ENCODE data around the gene FKBP10.

Gene FKBP10, protein sequence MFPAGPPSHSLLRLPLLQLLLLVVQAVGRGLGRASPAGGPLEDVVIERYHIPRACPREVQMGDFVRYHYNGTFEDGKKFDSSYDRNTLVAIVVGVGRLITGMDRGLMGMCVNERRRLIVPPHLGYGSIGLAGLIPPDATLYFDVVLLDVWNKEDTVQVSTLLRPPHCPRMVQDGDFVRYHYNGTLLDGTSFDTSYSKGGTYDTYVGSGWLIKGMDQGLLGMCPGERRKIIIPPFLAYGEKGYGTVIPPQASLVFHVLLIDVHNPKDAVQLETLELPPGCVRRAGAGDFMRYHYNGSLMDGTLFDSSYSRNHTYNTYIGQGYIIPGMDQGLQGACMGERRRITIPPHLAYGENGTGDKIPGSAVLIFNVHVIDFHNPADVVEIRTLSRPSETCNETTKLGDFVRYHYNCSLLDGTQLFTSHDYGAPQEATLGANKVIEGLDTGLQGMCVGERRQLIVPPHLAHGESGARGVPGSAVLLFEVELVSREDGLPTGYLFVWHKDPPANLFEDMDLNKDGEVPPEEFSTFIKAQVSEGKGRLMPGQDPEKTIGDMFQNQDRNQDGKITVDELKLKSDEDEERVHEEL

DNA sequence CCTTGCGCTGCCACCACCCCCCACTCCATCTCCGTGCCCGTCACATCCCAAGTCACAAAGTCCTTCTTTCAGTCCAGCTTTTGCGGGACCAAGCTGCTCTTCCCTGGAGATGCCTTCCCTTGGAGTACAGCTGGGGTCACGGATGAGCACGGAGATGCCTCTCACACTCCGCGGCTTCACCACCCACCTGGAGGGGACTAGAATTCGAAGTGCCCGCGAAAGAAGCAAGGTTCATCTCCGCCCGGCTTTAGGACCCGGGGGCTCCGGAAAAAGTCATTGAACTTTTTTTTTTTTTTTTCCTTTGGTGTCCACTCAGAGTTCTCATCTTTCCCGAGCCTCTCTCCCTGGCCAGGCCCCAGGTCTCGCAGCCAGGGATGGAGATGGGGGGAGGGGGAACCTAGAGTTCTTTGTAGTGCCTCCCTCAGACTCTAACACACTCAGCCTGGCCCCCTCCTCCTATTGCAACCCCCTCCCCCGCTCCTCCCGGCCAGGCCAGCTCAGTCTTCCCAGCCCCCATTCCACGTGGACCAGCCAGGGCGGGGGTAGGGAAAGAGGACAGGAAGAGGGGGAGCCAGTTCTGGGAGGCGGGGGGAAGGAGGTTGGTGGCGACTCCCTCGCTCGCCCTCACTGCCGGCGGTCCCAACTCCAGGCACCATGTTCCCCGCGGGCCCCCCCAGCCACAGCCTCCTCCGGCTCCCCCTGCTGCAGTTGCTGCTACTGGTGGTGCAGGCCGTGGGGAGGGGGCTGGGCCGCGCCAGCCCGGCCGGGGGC is at the start of gene FKBP10:
Gene FKBP10, plus strand, starts transcription at position 624 of the 771 bp plus-strand sequence. Its CDS starts 31 bp downstream, at position 655.
- TF ChIP-seq, protein P1, sequence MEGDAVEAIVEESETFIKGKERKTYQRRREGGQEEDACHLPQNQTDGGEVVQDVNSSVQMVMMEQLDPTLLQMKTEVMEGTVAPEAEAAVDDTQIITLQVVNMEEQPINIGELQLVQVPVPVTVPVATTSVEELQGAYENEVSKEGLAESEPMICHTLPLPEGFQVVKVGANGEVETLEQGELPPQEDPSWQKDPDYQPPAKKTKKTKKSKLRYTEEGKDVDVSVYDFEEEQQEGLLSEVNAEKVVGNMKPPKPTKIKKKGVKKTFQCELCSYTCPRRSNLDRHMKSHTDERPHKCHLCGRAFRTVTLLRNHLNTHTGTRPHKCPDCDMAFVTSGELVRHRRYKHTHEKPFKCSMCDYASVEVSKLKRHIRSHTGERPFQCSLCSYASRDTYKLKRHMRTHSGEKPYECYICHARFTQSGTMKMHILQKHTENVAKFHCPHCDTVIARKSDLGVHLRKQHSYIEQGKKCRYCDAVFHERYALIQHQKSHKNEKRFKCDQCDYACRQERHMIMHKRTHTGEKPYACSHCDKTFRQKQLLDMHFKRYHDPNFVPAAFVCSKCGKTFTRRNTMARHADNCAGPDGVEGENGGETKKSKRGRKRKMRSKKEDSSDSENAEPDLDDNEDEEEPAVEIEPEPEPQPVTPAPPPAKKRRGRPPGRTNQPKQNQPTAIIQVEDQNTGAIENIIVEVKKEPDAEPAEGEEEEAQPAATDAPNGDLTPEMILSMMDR (IDR thresholded peaks at IDR 0.05; ENCODE audit: low read depth, low read length) = no peak
- no peak for TF ChIP-seq MYC (IDR thresholded peaks at IDR 0.05; ENCODE audit: low read depth, low read length)
- no peak for TF ChIP-seq POLR2A (IDR thresholded peaks at IDR 0.05; ENCODE audit: extremely low read depth, insufficient read length)
- TF ChIP-seq, protein P2, sequence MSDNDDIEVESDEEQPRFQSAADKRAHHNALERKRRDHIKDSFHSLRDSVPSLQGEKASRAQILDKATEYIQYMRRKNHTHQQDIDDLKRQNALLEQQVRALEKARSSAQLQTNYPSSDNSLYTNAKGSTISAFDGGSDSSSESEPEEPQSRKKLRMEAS (IDR thresholded peaks at IDR 0.05; ENCODE audit: low read depth, low read length) = no peak
- no peak within 1 kb of the TSS for H3K4me3 ChIP-seq (ENCODE audit: low read depth, low read length)
- DNase-seq (ENCODE audit: low read depth) = no peak

DNA sequence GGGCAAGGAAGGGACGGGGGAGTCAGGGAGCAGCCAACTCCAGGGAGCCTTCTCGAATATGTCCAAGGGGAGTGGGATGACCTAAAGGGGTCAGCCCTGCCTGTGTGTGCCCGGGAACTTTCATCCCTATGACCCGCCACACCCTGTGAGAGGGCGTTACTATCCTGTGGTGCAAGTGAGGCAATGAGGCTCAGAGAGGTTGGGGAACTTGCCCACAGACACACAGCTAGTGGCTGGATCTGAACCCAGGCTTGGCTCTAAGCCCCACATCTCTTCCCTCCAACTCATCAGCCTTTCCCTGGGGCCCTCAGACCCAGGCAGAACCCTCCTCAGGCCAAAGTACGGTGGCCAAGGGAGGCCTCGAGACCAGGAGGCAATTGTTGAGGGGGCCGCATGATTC is 49.5 kb upstream of the FKBP10 start:
- DNase-seq (ENCODE audit: low read depth) = no peak

DNA sequence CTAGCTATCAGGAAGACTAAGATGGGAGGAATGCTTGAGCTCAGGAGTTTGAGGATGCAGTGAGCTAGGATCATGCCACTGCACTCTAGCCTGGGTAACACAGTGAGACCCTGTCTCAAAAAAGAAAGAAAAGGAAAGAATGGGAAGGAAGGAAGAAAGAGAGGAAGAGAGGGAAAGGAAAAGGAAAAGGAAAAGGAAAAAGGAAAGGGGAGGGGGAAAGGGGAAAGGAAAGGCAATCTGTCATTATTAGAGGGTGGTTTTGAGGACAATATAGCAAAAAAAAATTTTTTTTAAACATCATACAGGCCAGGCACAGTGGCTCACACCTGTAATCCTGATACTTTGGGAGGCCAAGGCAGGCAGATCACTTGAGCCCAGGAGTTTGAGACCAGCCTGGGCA is 46.7 kb upstream of the FKBP10 start:
- no peak for TF ChIP-seq MYC (IDR thresholded peaks at IDR 0.05; ENCODE audit: low read depth, low read length)
- DNase-seq (ENCODE audit: low read depth) = no peak
- H3K4me3 ChIP-seq (ENCODE audit: low read depth, low read length) = no peak overlapping the region

More for the DNA sequence above, 49.5 kb upstream of the FKBP10 start:
- TF ChIP-seq, protein P1 (IDR thresholded peaks at IDR 0.05; ENCODE audit: low read depth, low read length) = no peak
- TF ChIP-seq, protein P2 (IDR thresholded peaks at IDR 0.05; ENCODE audit: low read depth, low read length) = no peak
- TF ChIP-seq POLR2A (IDR thresholded peaks at IDR 0.05; ENCODE audit: extremely low read depth, insufficient read length) (no peak), MYC (IDR thresholded peaks at IDR 0.05; ENCODE audit: low read depth, low read length) (no peak)
- H3K4me3 ChIP-seq (ENCODE audit: low read depth, low read length) = no peak overlapping the region

DNA sequence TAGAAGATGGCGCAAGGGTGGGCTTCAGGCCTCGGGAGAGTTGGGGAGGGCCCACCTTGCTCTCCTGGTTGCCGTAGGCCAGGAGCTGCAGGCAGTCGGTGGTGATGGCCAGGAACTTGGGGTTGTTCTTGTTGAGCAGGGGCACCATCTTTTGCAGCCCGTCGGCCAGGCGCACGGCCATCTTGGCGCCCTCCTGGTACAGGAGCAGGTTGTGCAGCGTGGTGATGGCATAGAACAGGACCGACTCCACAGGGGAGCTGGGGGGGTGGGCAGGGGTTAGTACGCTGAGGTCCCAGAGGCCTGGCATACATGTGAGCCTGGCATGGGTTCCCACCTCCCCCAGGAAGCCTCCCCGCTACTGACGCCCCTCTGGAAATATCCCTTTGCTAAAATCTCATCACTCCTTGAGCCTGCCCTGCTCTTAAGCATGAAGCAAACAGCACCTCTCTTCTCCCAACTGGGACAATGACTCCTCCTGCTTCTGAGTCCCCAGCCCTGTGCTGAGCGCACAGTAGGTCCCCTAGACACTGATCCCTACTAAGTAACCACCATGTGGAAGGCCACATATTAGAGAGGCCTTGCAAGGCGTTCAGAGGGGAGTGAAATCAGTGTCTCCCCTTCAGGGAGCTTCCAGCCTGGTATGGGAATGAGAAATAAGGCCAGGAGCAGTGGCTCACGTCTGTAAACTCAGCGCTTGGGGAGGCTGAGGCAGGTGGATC is 45.3 kb upstream of the FKBP10 start:
- no peak for DNase-seq (ENCODE audit: low read depth)
- H3K4me3 ChIP-seq (ENCODE audit: low read depth, low read length) = no peak overlapping the region
- TF ChIP-seq, protein P2 (IDR thresholded peaks at IDR 0.05; ENCODE audit: low read depth, low read length) = no peak
- TF ChIP-seq MYC (IDR thresholded peaks at IDR 0.05; ENCODE audit: low read depth, low read length) = no peak
- no peak for TF ChIP-seq POLR2A (IDR thresholded peaks at IDR 0.05; ENCODE audit: extremely low read depth, insufficient read length)
- TF ChIP-seq, protein P1 (IDR thresholded peaks at IDR 0.05; ENCODE audit: low read depth, low read length) = no peak

DNA sequence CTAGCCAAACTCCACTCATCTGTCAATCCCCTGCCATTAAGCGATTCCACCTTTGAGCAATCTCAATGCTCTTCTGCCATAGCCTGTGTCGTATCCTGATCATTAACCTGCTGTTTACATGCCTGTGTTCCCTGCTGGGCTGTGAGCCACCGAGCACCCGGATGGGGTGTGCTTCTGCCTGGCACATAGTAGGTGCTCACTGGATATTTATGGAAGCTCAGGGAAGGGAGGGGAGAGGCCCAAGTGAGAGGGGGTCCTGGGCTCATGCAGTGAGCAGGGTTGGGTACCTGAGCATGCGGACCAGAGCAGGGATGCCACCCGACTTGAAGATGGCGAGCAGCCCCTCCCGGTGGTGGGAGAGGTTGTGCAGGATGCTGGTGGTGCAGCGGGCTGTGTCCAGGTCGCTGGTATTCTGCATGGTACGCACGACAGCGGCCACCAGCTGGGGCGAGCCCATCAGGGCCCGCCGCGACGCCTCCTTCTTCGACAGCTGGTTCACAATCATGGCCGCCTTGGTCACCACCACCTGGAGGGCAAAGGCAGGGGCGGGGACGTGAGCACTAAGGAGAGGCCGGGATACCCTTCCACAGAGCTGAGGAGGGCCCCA is 44.0 kb upstream of the FKBP10 start:
- no peak for DNase-seq (ENCODE audit: low read depth)
- TF ChIP-seq POLR2A (IDR thresholded peaks at IDR 0.05; ENCODE audit: extremely low read depth, insufficient read length) (no peak), MYC (IDR thresholded peaks at IDR 0.05; ENCODE audit: low read depth, low read length) (no peak)
- TF ChIP-seq, protein P1 (IDR thresholded peaks at IDR 0.05; ENCODE audit: low read depth, low read length) = no peak
- TF ChIP-seq, protein P2 (IDR thresholded peaks at IDR 0.05; ENCODE audit: low read depth, low read length) = no peak
- H3K4me3 ChIP-seq (ENCODE audit: low read depth, low read length) = no peak overlapping the region
